ENCODE results near the gene GPR137B. TPM values are rescaled to one million over a fixed set of nuclear protein-coding genes. Genes with fewer than 3 reads are reported as not detected.

Gene GPR137B
- total and polyA plus RNA-seq, 5 donors from 2014 or later: 5.2 to 18.6 (median 7.6) TPM

GRCh38 chr1:236143104-236143948 is 987 bp downstream of the GPR137B start:
- H3K27me3 Mint-ChIP-seq: peaks cover 23% of the 10 kb centered on the region
- DNase-seq: peak in 2 of 3 donors; percentile 15 to 44
- peak overlapping the region in 1 of 3 donors; percentile 72 for H3K27ac Mint-ChIP-seq
- H3K9me3 Mint-ChIP-seq: no peaks in the 10 kb centered on the region
- H3K9me3 ChIP-seq (ENCODE audit: control insufficient read depth in 2 of 2, low read length in 2 of 2): no peaks in the 10 kb centered on the region
- no peaks in the 10 kb centered on the region for H3K36me3 ChIP-seq (ENCODE audit: control insufficient read depth, insufficient read depth, low read length)
- peak overlapping the region; percentile 93 to 99 (median 97) for H3K4me3 Mint-ChIP-seq
- peaks cover 28% of the 10 kb centered on the region for H3K4me1 ChIP-seq (ENCODE audit: control insufficient read depth, insufficient read depth, low read length, poor library complexity, severe bottlenecking)
- H3K27me3 ChIP-seq (ENCODE audit: control insufficient read depth, insufficient read depth, low read length): peaks cover 10% of the 10 kb centered on the region
- peak; percentile 28 to 32 for ATAC-seq (ENCODE audit: low read depth in 2 of 2)
- H3K36me3 Mint-ChIP-seq: peaks cover 7% of the 10 kb centered on the region
- peak overlapping the region; percentile 82 for H3K4me3 ChIP-seq (ENCODE audit: low read depth, low read length)
- peaks cover 14 to 52% (median 23%) of the 10 kb centered on the region in 4 donors for H3K4me1 Mint-ChIP-seq
- no peak overlapping the region for H3K27ac ChIP-seq (ENCODE audit: insufficient read depth, low read length, poor library complexity, severe bottlenecking)

- Mint-ChIP-seq H3K36me3 (peaks cover 7% of the 10 kb centered on the region), H3K9me3 (no peaks in the 10 kb centered on the region), H3K27ac (no peak overlapping the region), H3K4me1 (peaks cover 14 to 55% (median 26%) of the 10 kb centered on the region in 4 donors), H3K27me3 (peaks cover 23% of the 10 kb centered on the region), H3K4me3 (peak overlapping the region; percentile 93 to 99 (median 97))
- Histone ChIP-seq H3K27ac (ENCODE audit: insufficient read depth, low read length, poor library complexity, severe bottlenecking) (no peak overlapping the region), H3K4me3 (ENCODE audit: low read depth, low read length) (peak overlapping the region; percentile 82), H3K27me3 (ENCODE audit: control insufficient read depth, insufficient read depth, low read length) (peaks cover 10% of the 10 kb centered on the region), H3K4me1 (ENCODE audit: control insufficient read depth, insufficient read depth, low read length, poor library complexity, severe bottlenecking) (peaks cover 28% of the 10 kb centered on the region), H3K36me3 (ENCODE audit: control insufficient read depth, insufficient read depth, low read length) (no peaks in the 10 kb centered on the region), H3K9me3 (ENCODE audit: control insufficient read depth in 2 of 2, low read length in 2 of 2) (no peaks in the 10 kb centered on the region)
- ATAC-seq (ENCODE audit: low read depth in 2 of 2) (no peak), DNase-seq (no peak)
Observed at GRCh38 chr1:236144033-236144432, 1.7 kb downstream of the GPR137B start.

GRCh38 chr1:236144446-236145150 is 2.3 kb downstream of the GPR137B start:
- no peaks in the 10 kb centered on the region for H3K9me3 Mint-ChIP-seq
- peaks cover 10% of the 10 kb centered on the region for H3K27me3 ChIP-seq (ENCODE audit: control insufficient read depth, insufficient read depth, low read length)
- H3K4me1 Mint-ChIP-seq: peaks cover 17 to 55% (median 28%) of the 10 kb centered on the region in 4 donors
- no peak for DNase-seq
- H3K9me3 ChIP-seq (ENCODE audit: control insufficient read depth in 2 of 2, low read length in 2 of 2): no peaks in the 10 kb centered on the region
- H3K27ac ChIP-seq (ENCODE audit: insufficient read depth, low read length, poor library complexity, severe bottlenecking): no peak overlapping the region
- peaks cover 28% of the 10 kb centered on the region for H3K4me1 ChIP-seq (ENCODE audit: control insufficient read depth, insufficient read depth, low read length, poor library complexity, severe bottlenecking)
- H3K4me3 Mint-ChIP-seq: peak overlapping the region; percentile 76 to 99 (median 97)
- H3K36me3 Mint-ChIP-seq: peaks cover 7% of the 10 kb centered on the region
- no peaks in the 10 kb centered on the region for H3K36me3 ChIP-seq (ENCODE audit: control insufficient read depth, insufficient read depth, low read length)
- H3K27me3 Mint-ChIP-seq: peaks cover 23% of the 10 kb centered on the region
- H3K27ac Mint-ChIP-seq: no peak overlapping the region
- ATAC-seq (ENCODE audit: low read depth in 2 of 2): no peak
- peak overlapping the region; percentile 82 for H3K4me3 ChIP-seq (ENCODE audit: low read depth, low read length)

- DNase-seq: no peak
- H3K4me3 ChIP-seq (ENCODE audit: low read depth, low read length): no peak overlapping the region
- ATAC-seq (ENCODE audit: low read depth in 2 of 2): no peak
- H3K9me3 Mint-ChIP-seq: no peaks in the 10 kb centered on the region
- peaks cover 7% of the 10 kb centered on the region for H3K36me3 Mint-ChIP-seq
- no peak overlapping the region for H3K27ac Mint-ChIP-seq
- H3K4me3 Mint-ChIP-seq: peak overlapping the region in 1 of 4 donors; percentile 15
- peaks cover 18% of the 10 kb centered on the region for H3K4me1 ChIP-seq (ENCODE audit: control insufficient read depth, insufficient read depth, low read length, poor library complexity, severe bottlenecking)
- no peaks in the 10 kb centered on the region for H3K36me3 ChIP-seq (ENCODE audit: control insufficient read depth, insufficient read depth, low read length)
- no peaks in the 10 kb centered on the region for H3K27me3 ChIP-seq (ENCODE audit: control insufficient read depth, insufficient read depth, low read length)
- H3K4me1 Mint-ChIP-seq: peaks cover 20 to 49% (median 31%) of the 10 kb centered on the region in 4 donors
- H3K9me3 ChIP-seq (ENCODE audit: control insufficient read depth in 2 of 2, low read length in 2 of 2): no peaks in the 10 kb centered on the region
- H3K27ac ChIP-seq (ENCODE audit: insufficient read depth, low read length, poor library complexity, severe bottlenecking): no peak overlapping the region
- peaks cover 11% of the 10 kb centered on the region for H3K27me3 Mint-ChIP-seq
Observed at GRCh38 chr1:236147068-236147467, 4.7 kb downstream of the GPR137B start.

GRCh38 chr1:236147521-236148469 is 5.5 kb downstream of the GPR137B start:
- Mint-ChIP-seq H3K27ac (no peak overlapping the region), H3K4me1 (peaks cover 17 to 46% (median 31%) of the 10 kb centered on the region in 4 donors), H3K36me3 (peaks cover 7% of the 10 kb centered on the region), H3K9me3 (no peaks in the 10 kb centered on the region), H3K4me3 (peak overlapping the region in 2 of 4 donors; percentile 15 to 46), H3K27me3 (peaks cover 8% of the 10 kb centered on the region)
- H3K4me1 ChIP-seq (ENCODE audit: control insufficient read depth, insufficient read depth, low read length, poor library complexity, severe bottlenecking): peaks cover 18% of the 10 kb centered on the region
- H3K36me3 ChIP-seq (ENCODE audit: control insufficient read depth, insufficient read depth, low read length): no peaks in the 10 kb centered on the region
- no peak overlapping the region for H3K4me3 ChIP-seq (ENCODE audit: low read depth, low read length)
- no peaks in the 10 kb centered on the region for H3K9me3 ChIP-seq (ENCODE audit: control insufficient read depth in 2 of 2, low read length in 2 of 2)
- no peak for ATAC-seq (ENCODE audit: low read depth in 2 of 2)
- H3K27me3 ChIP-seq (ENCODE audit: control insufficient read depth, insufficient read depth, low read length): no peaks in the 10 kb centered on the region
- DNase-seq: no peak
- H3K27ac ChIP-seq (ENCODE audit: insufficient read depth, low read length, poor library complexity, severe bottlenecking): no peak overlapping the region

- H3K4me3 ChIP-seq (ENCODE audit: low read depth, low read length): no peak overlapping the region
- peaks cover 7% of the 10 kb centered on the region for H3K36me3 Mint-ChIP-seq
- H3K27ac ChIP-seq (ENCODE audit: insufficient read depth, low read length, poor library complexity, severe bottlenecking): no peak overlapping the region
- peaks cover 13% of the 10 kb centered on the region for H3K4me1 ChIP-seq (ENCODE audit: control insufficient read depth, insufficient read depth, low read length, poor library complexity, severe bottlenecking)
- DNase-seq: no peak
- H3K4me1 Mint-ChIP-seq: peaks cover 19 to 42% (median 29%) of the 10 kb centered on the region in 4 donors
- H3K27me3 Mint-ChIP-seq: peaks cover 2% of the 10 kb centered on the region
- peak in 1 of 2 donors; percentile 25 for ATAC-seq (ENCODE audit: low read depth in 2 of 2)
- no peak overlapping the region for H3K4me3 Mint-ChIP-seq
- H3K27me3 ChIP-seq (ENCODE audit: control insufficient read depth, insufficient read depth, low read length): no peaks in the 10 kb centered on the region
- no peaks in the 10 kb centered on the region for H3K9me3 ChIP-seq (ENCODE audit: control insufficient read depth in 2 of 2, low read length in 2 of 2)
- no peaks in the 10 kb centered on the region for H3K9me3 Mint-ChIP-seq
- H3K36me3 ChIP-seq (ENCODE audit: control insufficient read depth, insufficient read depth, low read length): no peaks in the 10 kb centered on the region
- H3K27ac Mint-ChIP-seq: no peak overlapping the region
Observed at GRCh38 chr1:236148470-236148845, 6.1 kb downstream of the GPR137B start.

GRCh38 chr1:236149003-236149595 is 6.8 kb downstream of the GPR137B start:
- ATAC-seq (ENCODE audit: low read depth in 2 of 2): no peak
- H3K27ac Mint-ChIP-seq: peak overlapping the region in 1 of 3 donors; percentile 52
- Histone ChIP-seq H3K9me3 (ENCODE audit: control insufficient read depth in 2 of 2, low read length in 2 of 2) (no peaks in the 10 kb centered on the region), H3K4me3 (ENCODE audit: low read depth, low read length) (no peak overlapping the region), H3K27ac (ENCODE audit: insufficient read depth, low read length, poor library complexity, severe bottlenecking) (no peak overlapping the region), H3K27me3 (ENCODE audit: control insufficient read depth, insufficient read depth, low read length) (no peaks in the 10 kb centered on the region), H3K36me3 (ENCODE audit: control insufficient read depth, insufficient read depth, low read length) (no peaks in the 10 kb centered on the region), H3K4me1 (ENCODE audit: control insufficient read depth, insufficient read depth, low read length, poor library complexity, severe bottlenecking) (peaks cover 6% of the 10 kb centered on the region)
- DNase-seq: no peak
- peaks cover 17 to 36% (median 23%) of the 10 kb centered on the region in 4 donors for H3K4me1 Mint-ChIP-seq
- peaks cover 7% of the 10 kb centered on the region for H3K36me3 Mint-ChIP-seq
- H3K27me3 Mint-ChIP-seq: no peaks in the 10 kb centered on the region
- H3K4me3 Mint-ChIP-seq: no peak overlapping the region
- no peaks in the 10 kb centered on the region for H3K9me3 Mint-ChIP-seq

Measured in CD4-positive, CD25-positive, alpha-beta regulatory T cell (primary cell).